SK-N-SH treated with all-trans-retinoic acid at 6 μM for 48 hours (cell line): ENCODE results near the gene NPVF.

Source experiments
- ATAC-seq: fragments of 200-7000 bp; cut with Tn5 transposase; 3 replicates; pipeline ENCODE4 v1.9.1; 2020; ENCODE audit warnings: mild to moderate bottlenecking, moderate library complexity
- ARNTL ChIP-seq: fragments of 450-650 bp; formaldehyde crosslinking; IDR thresholded peaks from 2 replicates; pipeline ENCODE4 v1.5.0; 2020; ENCODE audit warnings: low read depth, mild to moderate bottlenecking, moderate library complexity, borderline replicate concordance
- BACH2 ChIP-seq: fragments of 250-450 bp; sonication (Bioruptor Pico); IDR thresholded peaks from 2 replicates; pipeline ENCODE4 v1.9.0; 2021; ENCODE audit warnings: mild to moderate bottlenecking, borderline replicate concordance
- CSDC2 ChIP-seq: fragments of 250-450 bp; sonication (Bioruptor Pico); IDR thresholded peaks from 2 replicates; pipeline ENCODE4 v1.5.0; 2020; ENCODE audit warnings: mild to moderate bottlenecking, moderate library complexity
- ESRRG ChIP-seq: fragments of 250-450 bp; sonication (Bioruptor Pico); IDR thresholded peaks from 2 replicates; pipeline ENCODE4 v1.6.1; 2021; ENCODE audit warnings: mild to moderate bottlenecking
- ISL1 ChIP-seq: fragments of 250-450 bp; sonication (Bioruptor Pico); IDR thresholded peaks from 2 replicates; pipeline ENCODE4 v2.1.2; 2022; ENCODE audit warnings: mild to moderate bottlenecking, moderate library complexity
- OSR1 ChIP-seq: fragments of 250-450 bp; sonication (Bioruptor Pico); IDR thresholded peaks from 2 replicates; pipeline ENCODE4 v1.8.0; 2022; ENCODE audit warnings: moderate library complexity, mild to moderate bottlenecking, inconsistent platforms
- PPARA ChIP-seq: fragments of 250-450 bp; sonication (Bioruptor Pico); IDR thresholded peaks from 2 replicates; pipeline ENCODE4 v1.5.0; 2020; ENCODE audit warnings: mild to moderate bottlenecking, borderline replicate concordance
- RARB ChIP-seq: fragments of 250-450 bp; sonication (Bioruptor Pico); IDR thresholded peaks from 2 replicates; pipeline ENCODE4 v1.8.0; 2021; ENCODE audit warnings: mild to moderate bottlenecking, moderate library complexity
- SNAI2 ChIP-seq: fragments of 250-450 bp; sonication (Bioruptor Pico); IDR thresholded peaks from 2 replicates; pipeline ENCODE4 v1.5.0; 2020; ENCODE audit warnings: mild to moderate bottlenecking, moderate library complexity
- TCF4 ChIP-seq: fragments of 250-450 bp; sonication (Bioruptor Pico); IDR thresholded peaks from 2 replicates; pipeline ENCODE4 v1.8.0; 2021; ENCODE audit warnings: mild to moderate bottlenecking, moderate library complexity, borderline replicate concordance
- TOX ChIP-seq: fragments of 250-450 bp; sonication (Bioruptor Pico); IDR thresholded peaks from 2 replicates; pipeline ENCODE4 v1.8.0; 2021; ENCODE audit warnings: mild to moderate bottlenecking, moderate library complexity, borderline replicate concordance
- ZC3H10 ChIP-seq: fragments of 250-450 bp; sonication (Bioruptor Pico); IDR thresholded peaks from 2 replicates; pipeline ENCODE4 v1.5.1; 2021; ENCODE audit warnings: mild to moderate bottlenecking, moderate library complexity
- ZFP3 ChIP-seq: fragments of 250-450 bp; sonication (Bioruptor Pico); IDR thresholded peaks from 2 replicates; pipeline ENCODE4 v1.5.0; 2020; ENCODE audit warnings: mild to moderate bottlenecking, moderate library complexity
- ZFP30 ChIP-seq: fragments of 450-650 bp; formaldehyde crosslinking; IDR thresholded peaks from 2 replicates; pipeline ENCODE4 v1.5.0; 2022; ENCODE audit warnings: mild to moderate bottlenecking, moderate library complexity
- ZNF565 ChIP-seq: fragments of 450-650 bp; formaldehyde crosslinking; conservative IDR thresholded peaks from 2 replicates; pipeline ENCODE4 v1.5.0; 2020; ENCODE audit warnings: low read depth, mild to moderate bottlenecking, moderate library complexity
- ZNF70 ChIP-seq: fragments of 450-650 bp; formaldehyde crosslinking; IDR thresholded peaks from 2 replicates; pipeline ENCODE4 v1.5.0; 2020; ENCODE audit warnings: mild to moderate bottlenecking, moderate library complexity
- ZNF8 ChIP-seq: fragments of 450-650 bp; formaldehyde crosslinking; IDR thresholded peaks from 2 replicates; pipeline ENCODE4 v1.5.0; 2020; ENCODE audit warnings: mild to moderate bottlenecking, moderate library complexity
- TF ChIP-seq, protein P1 (sequence below): fragments of 250-450 bp; sonication (Bioruptor Pico); IDR thresholded peaks from 2 replicates; pipeline ENCODE4 v1.8.0; 2020; ENCODE audit warnings: mild to moderate bottlenecking, moderate library complexity, borderline replicate concordance
- TF ChIP-seq, protein P2 (sequence below): fragments of 250-450 bp; sonication (Bioruptor Pico); IDR thresholded peaks from 2 replicates; pipeline ENCODE4 v1.5.0; 2020; ENCODE audit warnings: mild to moderate bottlenecking, moderate library complexity
- TF ChIP-seq, protein P3 (sequence below): fragments of 250-450 bp; sonication (Bioruptor Pico); IDR thresholded peaks from 2 replicates; pipeline ENCODE4 v1.8.0; 2021; ENCODE audit warnings: low read depth, mild to moderate bottlenecking, moderate library complexity, borderline replicate concordance
- TF ChIP-seq, protein P4 (sequence below): fragments of 250-450 bp; sonication (Bioruptor Pico); IDR thresholded peaks from 2 replicates; pipeline ENCODE4 v1.5.1; 2020; ENCODE audit warnings: low read depth, mild to moderate bottlenecking, moderate library complexity

Gene NPVF

DNA sequence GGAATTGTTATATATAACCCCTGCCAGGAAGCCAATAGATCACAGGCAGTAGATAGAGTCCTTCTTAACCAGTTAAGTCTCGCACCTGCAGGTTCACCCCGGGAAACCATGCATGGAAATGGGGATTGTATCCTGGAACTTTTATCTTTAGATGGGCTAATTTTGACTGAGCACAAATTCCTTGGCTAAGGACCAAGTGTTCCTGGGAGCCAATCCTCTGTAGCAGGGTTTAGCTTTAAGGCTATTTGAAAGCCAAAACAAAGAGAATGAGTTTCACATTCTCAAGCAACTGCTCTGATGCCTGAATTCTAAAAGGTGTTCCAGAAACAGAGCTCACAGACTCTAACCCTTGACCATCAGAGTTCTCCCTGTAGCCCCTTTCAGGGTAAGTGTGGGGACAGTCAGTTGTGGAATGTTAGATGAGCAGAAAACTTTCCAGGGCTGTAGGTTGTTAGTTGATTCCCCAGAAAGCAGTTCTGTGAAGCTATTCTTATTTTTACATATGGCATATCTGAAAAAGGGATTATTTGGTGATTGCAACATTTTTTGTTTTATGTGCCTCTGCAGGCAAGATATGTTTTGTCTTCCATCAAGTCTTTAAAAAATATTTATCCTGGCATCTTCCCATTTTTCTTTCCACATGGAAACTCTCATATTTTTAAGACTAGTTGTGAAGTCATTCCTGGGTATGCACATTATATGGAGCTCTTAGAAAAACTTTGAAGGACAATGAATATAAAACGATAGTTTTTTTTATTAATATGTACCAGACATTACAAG is 16.2 kb upstream of the NPVF start:
- no peak for TF ChIP-seq ESRRG
- ATAC-seq = no peak

DNA sequence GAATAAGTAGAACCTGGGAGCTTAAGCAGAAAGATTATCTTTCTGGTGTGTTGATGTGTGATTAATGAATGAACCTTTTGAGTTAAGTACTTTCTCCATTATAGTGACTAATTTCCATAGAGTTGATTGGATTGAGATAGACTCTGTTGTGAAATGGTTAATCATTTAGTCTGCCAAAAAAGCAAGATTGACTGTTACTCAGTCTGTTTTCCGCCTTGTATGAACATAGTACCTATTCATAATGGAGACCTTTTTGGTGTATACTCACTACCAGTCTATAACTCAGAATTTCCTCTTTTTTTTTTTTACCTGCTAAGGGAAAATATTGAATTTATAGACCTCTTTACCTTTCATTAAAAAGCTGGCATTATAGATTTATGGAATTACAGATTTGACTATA is 14.4 kb upstream of the NPVF start:
- TF ChIP-seq ZC3H10 (CRISPR knock-in tag) = no peak
- TF ChIP-seq, protein P1, sequence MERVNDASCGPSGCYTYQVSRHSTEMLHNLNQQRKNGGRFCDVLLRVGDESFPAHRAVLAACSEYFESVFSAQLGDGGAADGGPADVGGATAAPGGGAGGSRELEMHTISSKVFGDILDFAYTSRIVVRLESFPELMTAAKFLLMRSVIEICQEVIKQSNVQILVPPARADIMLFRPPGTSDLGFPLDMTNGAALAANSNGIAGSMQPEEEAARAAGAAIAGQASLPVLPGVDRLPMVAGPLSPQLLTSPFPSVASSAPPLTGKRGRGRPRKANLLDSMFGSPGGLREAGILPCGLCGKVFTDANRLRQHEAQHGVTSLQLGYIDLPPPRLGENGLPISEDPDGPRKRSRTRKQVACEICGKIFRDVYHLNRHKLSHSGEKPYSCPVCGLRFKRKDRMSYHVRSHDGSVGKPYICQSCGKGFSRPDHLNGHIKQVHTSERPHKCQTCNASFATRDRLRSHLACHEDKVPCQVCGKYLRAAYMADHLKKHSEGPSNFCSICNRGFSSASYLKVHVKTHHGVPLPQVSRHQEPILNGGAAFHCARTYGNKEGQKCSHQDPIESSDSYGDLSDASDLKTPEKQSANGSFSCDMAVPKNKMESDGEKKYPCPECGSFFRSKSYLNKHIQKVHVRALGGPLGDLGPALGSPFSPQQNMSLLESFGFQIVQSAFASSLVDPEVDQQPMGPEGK (CRISPR knock-in tag) = no peak
- TF ChIP-seq, protein P2, sequence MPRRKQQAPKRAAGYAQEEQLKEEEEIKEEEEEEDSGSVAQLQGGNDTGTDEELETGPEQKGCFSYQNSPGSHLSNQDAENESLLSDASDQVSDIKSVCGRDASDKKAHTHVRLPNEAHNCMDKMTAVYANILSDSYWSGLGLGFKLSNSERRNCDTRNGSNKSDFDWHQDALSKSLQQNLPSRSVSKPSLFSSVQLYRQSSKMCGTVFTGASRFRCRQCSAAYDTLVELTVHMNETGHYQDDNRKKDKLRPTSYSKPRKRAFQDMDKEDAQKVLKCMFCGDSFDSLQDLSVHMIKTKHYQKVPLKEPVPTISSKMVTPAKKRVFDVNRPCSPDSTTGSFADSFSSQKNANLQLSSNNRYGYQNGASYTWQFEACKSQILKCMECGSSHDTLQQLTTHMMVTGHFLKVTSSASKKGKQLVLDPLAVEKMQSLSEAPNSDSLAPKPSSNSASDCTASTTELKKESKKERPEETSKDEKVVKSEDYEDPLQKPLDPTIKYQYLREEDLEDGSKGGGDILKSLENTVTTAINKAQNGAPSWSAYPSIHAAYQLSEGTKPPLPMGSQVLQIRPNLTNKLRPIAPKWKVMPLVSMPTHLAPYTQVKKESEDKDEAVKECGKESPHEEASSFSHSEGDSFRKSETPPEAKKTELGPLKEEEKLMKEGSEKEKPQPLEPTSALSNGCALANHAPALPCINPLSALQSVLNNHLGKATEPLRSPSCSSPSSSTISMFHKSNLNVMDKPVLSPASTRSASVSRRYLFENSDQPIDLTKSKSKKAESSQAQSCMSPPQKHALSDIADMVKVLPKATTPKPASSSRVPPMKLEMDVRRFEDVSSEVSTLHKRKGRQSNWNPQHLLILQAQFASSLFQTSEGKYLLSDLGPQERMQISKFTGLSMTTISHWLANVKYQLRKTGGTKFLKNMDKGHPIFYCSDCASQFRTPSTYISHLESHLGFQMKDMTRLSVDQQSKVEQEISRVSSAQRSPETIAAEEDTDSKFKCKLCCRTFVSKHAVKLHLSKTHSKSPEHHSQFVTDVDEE = no peak
- TF ChIP-seq, protein P3, sequence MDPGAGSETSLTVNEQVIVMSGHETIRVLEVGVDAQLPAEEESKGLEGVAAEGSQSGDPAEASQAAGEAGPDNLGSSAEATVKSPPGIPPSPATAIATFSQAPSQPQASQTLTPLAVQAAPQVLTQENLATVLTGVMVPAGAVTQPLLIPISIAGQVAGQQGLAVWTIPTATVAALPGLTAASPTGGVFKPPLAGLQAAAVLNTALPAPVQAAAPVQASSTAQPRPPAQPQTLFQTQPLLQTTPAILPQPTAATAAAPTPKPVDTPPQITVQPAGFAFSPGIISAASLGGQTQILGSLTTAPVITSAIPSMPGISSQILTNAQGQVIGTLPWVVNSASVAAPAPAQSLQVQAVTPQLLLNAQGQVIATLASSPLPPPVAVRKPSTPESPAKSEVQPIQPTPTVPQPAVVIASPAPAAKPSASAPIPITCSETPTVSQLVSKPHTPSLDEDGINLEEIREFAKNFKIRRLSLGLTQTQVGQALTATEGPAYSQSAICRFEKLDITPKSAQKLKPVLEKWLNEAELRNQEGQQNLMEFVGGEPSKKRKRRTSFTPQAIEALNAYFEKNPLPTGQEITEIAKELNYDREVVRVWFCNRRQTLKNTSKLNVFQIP = no peak
- no peak for TF ChIP-seq OSR1 (CRISPR knock-in tag)
- TF ChIP-seq TOX (CRISPR knock-in tag) = no peak
- TF ChIP-seq ZNF8 (CRISPR knock-in tag) = no peak
- TF ChIP-seq PPARA (CRISPR knock-in tag) = no peak
- no peak for TF ChIP-seq ISL1 (CRISPR knock-in tag)
- TF ChIP-seq, protein P4, sequence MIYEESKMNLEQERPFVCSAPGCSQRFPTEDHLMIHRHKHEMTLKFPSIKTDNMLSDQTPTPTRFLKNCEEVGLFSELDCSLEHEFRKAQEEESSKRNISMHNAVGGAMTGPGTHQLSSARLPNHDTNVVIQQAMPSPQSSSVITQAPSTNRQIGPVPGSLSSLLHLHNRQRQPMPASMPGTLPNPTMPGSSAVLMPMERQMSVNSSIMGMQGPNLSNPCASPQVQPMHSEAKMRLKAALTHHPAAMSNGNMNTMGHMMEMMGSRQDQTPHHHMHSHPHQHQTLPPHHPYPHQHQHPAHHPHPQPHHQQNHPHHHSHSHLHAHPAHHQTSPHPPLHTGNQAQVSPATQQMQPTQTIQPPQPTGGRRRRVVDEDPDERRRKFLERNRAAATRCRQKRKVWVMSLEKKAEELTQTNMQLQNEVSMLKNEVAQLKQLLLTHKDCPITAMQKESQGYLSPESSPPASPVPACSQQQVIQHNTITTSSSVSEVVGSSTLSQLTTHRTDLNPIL (CRISPR knock-in tag) = no peak
- TF ChIP-seq CSDC2 (CRISPR knock-in tag) = no peak
- no peak for TF ChIP-seq ZFP30 (CRISPR knock-in tag)
- TF ChIP-seq RARB (CRISPR knock-in tag) = no peak
- TF ChIP-seq, all 23 proteins: peak for 0

DNA sequence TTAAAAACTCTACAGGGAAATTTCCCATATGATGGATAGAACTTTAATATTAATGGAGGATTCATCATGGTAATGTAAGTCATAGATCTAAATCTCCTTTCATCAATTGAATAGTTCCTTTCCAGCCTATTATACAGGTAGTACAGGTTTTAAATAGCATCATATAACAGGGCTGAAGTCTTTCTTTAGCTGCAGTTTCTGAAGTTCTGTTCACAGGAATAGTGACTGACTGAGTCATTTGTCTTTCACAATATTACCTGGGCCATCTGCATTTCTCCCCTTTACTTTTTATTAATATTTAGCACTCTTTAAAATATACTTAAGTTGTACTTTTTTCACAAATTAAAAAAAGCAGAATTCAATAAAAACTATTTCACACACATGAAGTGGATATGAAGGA is 12.6 kb upstream of the NPVF start:
- TF ChIP-seq CSDC2 (CRISPR knock-in tag) = no peak
- TF ChIP-seq ESRRG = no peak
- no peak for TF ChIP-seq SNAI2 (CRISPR knock-in tag)
- TF ChIP-seq BACH2 (CRISPR knock-in tag) = no peak
- no peak for TF ChIP-seq ISL1 (CRISPR knock-in tag)
- no peak for TF ChIP-seq TCF4 (CRISPR knock-in tag)
- TF ChIP-seq ZNF8 (CRISPR knock-in tag) = no peak
- TF ChIP-seq PPARA (CRISPR knock-in tag) = no peak
- no peak for TF ChIP-seq ARNTL
- no peak for TF ChIP-seq ZC3H10 (CRISPR knock-in tag)
- no peak for TF ChIP-seq ZFP30 (CRISPR knock-in tag)
- TF ChIP-seq ZNF70 (CRISPR knock-in tag) = no peak
- no peak for TF ChIP-seq ZFP3
- TF ChIP-seq ZNF565 (CRISPR knock-in tag) = no peak
- TF ChIP-seq, protein P1 (CRISPR knock-in tag) = no peak
- TF ChIP-seq OSR1 (CRISPR knock-in tag) = no peak
- TF ChIP-seq, protein P3 = no peak
- TF ChIP-seq RARB (CRISPR knock-in tag) = no peak
- TF ChIP-seq TOX (CRISPR knock-in tag) = no peak
- TF ChIP-seq, protein P4 (CRISPR knock-in tag) = no peak
- no peak for ATAC-seq

More for the DNA sequence above, 14.4 kb upstream of the NPVF start:
- ATAC-seq = no peak
